Osteocyte (in vitro differentiated cells): ENCODE data around the gene VAV1. TPM values are rescaled to one million over a fixed set of nuclear protein-coding genes. Genes with fewer than 3 reads are reported as not detected.

ENCODE experiments used
- DNase-seq: peaks from one replicate; pipeline ENCODE4 v3.0.0; 2021; ENCODE audit warnings: mixed read lengths; ENCODE audit not compliant: unreplicated experiment; ENCODE audit errors: extremely low spot score
- H3K27ac Mint-ChIP-seq: one replicate; pipeline ENCODE4 v1.8.0; 2021; ENCODE audit warnings: mild to moderate bottlenecking, mixed read lengths; ENCODE audit not compliant: unreplicated experiment
- H3K27me3 Mint-ChIP-seq: one replicate; pipeline ENCODE4 v1.8.0; 2021; ENCODE audit warnings: mixed read lengths; ENCODE audit not compliant: unreplicated experiment
- H3K36me3 Mint-ChIP-seq: one replicate; pipeline ENCODE4 v1.8.0; 2021; ENCODE audit warnings: mixed read lengths; ENCODE audit not compliant: unreplicated experiment
- H3K4me1 Mint-ChIP-seq: one replicate; pipeline ENCODE4 v1.8.0; 2021; ENCODE audit warnings: mixed read lengths; ENCODE audit not compliant: unreplicated experiment
- H3K4me3 Mint-ChIP-seq: one replicate; pipeline ENCODE4 v1.8.0; 2021; ENCODE audit warnings: mild to moderate bottlenecking, moderate library complexity, mixed read lengths; ENCODE audit not compliant: unreplicated experiment
- H3K9me3 Mint-ChIP-seq: one replicate; pipeline ENCODE4 v1.8.0; 2021; ENCODE audit warnings: mixed read lengths; ENCODE audit not compliant: unreplicated experiment
- total RNA-seq: library from RNA; stranded (reverse); gene quantifications from 2 replicates; pipeline ENCODE4 v1.2.1, GENCODE V29; 2021
- TF ChIP-seq, protein P1 (sequence below): fragments of 200-600 bp; sonication (generic); IDR thresholded peaks from 2 replicates; pipeline ENCODE4 v1.5.0; 2021; ENCODE audit warnings: antibody characterized with exemption, mild to moderate bottlenecking, moderate library complexity

The VAV1 gene
- total RNA-seq, 1 donor from 2014 or later: not detected

DNA sequence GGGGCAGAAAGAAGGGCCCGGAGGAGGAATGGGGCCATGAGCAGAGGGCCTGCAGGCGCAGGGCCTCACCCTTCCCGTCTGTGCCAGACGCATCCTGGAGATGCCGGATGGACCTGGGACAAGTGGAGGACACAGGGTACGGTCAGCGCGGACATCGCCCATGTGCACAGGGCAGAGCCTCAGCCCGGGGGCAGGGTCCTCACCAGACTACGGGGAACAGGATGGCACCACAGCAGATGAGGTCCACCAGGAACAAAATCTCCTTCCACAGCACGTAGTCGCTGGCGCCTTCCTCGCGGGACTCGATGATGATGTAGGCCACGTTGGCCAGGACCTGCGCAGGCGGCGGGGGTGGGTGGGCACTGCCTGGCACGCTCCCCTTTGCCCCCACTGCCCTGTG lies 40.7 kb upstream of the VAV1 start:
- no peak for DNase-seq
- H3K9me3 Mint-ChIP-seq: no peaks in the 10 kb centered on the region
- peaks cover 7% of the 10 kb centered on the region for H3K36me3 Mint-ChIP-seq
- no peaks in the 10 kb centered on the region for H3K27me3 Mint-ChIP-seq
- TF ChIP-seq, protein P1, sequence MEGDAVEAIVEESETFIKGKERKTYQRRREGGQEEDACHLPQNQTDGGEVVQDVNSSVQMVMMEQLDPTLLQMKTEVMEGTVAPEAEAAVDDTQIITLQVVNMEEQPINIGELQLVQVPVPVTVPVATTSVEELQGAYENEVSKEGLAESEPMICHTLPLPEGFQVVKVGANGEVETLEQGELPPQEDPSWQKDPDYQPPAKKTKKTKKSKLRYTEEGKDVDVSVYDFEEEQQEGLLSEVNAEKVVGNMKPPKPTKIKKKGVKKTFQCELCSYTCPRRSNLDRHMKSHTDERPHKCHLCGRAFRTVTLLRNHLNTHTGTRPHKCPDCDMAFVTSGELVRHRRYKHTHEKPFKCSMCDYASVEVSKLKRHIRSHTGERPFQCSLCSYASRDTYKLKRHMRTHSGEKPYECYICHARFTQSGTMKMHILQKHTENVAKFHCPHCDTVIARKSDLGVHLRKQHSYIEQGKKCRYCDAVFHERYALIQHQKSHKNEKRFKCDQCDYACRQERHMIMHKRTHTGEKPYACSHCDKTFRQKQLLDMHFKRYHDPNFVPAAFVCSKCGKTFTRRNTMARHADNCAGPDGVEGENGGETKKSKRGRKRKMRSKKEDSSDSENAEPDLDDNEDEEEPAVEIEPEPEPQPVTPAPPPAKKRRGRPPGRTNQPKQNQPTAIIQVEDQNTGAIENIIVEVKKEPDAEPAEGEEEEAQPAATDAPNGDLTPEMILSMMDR: no peak
- peaks cover 14% of the 10 kb centered on the region for H3K4me1 Mint-ChIP-seq
- no peak overlapping the region for H3K27ac Mint-ChIP-seq
- no peak overlapping the region for H3K4me3 Mint-ChIP-seq

DNA sequence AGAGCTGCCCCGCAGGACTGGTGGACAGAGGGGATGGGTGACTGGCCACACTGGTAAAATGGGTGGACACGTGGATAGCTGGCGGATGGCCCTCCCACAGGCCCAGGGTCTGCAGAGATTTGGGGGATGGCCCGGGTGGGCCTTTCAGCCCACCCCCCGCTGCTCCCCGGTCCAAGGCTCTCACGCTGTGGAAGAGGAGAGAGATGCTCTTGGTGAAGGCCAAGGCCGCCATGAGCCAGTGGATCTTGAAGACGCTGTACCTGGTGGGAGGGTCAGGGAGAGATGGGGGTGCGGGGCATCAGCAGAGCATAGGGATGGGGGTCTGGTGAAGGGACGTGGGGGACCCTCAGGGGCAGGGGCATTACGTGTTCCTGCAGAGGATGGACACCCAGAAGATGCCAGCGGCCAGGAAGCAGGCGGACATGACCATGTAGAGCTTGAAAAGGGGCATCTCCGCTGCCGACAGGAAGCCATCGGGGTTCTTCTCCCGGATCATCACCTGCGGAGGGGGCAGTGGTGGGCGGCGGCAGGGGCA lies 39.6 kb upstream of the VAV1 start:
- H3K4me1 Mint-ChIP-seq: peaks cover 16% of the 10 kb centered on the region
- H3K4me3 Mint-ChIP-seq: no peak overlapping the region
- H3K36me3 Mint-ChIP-seq: peaks cover 7% of the 10 kb centered on the region
- DNase-seq: no peak
- no peaks in the 10 kb centered on the region for H3K9me3 Mint-ChIP-seq
- no peaks in the 10 kb centered on the region for H3K27me3 Mint-ChIP-seq
- TF ChIP-seq, protein P1: no peak
- H3K27ac Mint-ChIP-seq: no peak overlapping the region

DNA sequence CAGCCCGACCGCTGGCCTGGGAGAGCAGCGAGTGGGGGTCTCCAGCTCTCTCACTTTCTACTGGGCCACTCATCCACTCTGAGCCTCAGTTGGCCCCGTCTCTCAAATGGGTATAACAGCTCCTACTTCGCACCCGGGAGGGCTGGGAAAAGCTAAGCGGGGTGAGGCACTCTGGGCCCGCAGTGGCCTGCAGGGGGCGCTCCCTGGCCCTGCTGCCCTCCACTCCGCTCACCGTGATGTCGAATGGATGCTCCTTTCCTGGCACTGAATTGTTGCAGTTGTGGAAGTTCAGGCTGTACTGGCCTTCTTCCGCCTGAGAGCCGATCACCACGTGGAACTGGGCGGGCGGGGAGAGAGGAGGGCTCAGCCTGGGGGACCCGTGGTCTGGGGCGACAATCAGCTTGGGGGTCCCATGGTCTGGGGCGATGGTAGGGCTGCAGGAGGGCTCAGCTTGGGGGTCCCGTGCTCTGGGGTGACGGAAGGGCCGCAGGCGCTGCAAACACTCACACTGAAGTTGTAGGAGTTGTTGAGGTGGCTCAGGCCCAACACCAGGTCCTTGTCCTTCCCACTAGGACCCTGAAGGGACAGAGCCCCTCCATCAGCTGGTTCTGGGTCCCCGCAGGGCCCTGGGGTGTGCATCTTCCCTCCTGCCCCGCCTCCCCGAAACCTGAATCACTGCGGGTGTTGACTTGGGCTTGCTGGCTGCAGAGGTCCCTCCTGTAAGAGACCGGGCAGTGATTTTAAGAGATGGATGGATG lies 39.0 kb upstream of the VAV1 start:
- no peak for DNase-seq
- Mint-ChIP-seq H3K4me3 (no peak overlapping the region), H3K4me1 (peaks cover 22% of the 10 kb centered on the region), H3K27ac (no peak overlapping the region), H3K9me3 (no peaks in the 10 kb centered on the region), H3K27me3 (no peaks in the 10 kb centered on the region), H3K36me3 (peaks cover 7% of the 10 kb centered on the region)
- TF ChIP-seq, protein P1: peak; percentile 30

DNA sequence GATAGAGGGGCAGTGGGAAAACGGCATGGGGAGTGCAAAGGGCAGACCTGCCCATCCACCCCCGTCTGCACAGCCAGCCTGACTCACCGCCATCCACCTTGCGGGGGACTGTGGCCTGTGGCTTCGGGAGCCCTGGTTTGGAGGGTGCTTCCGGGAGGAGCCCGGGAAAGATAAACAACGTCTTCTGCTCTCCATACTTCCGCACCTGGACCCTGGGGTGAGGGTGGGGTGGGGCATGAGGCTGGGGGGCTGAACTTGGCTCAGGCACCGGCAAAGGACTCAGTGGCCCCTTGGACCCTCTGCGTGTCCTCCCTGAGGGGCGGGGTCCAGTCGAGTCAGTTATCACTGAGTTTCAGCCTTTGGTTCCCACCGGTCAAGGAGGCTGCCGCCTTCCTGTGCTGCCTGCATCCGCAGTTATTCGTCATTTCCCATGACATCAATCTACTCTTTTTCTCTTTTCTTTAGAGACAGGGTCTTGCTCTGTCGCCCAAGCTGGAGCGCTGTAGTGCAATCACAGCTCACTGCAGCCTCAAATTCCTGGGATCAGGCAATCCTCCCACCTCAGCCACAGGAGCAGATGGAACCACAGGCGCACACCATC lies 38.3 kb upstream of the VAV1 start:
- no peak for DNase-seq
- H3K4me3 Mint-ChIP-seq: no peak overlapping the region
- peaks cover 7% of the 10 kb centered on the region for H3K36me3 Mint-ChIP-seq
- H3K27me3 Mint-ChIP-seq: no peaks in the 10 kb centered on the region
- TF ChIP-seq, protein P1: no peak
- H3K4me1 Mint-ChIP-seq: peaks cover 29% of the 10 kb centered on the region
- H3K9me3 Mint-ChIP-seq: no peaks in the 10 kb centered on the region
- no peak overlapping the region for H3K27ac Mint-ChIP-seq
